Stimulated activated CD4-positive, alpha-beta T cell treated with anti-CD3 and anti-CD28 coated beads, Interleukin-15, amount 100 ng/mL, for 24 hours (primary cell): ENCODE data around the gene CEBPB.

Experiments
- DNase-seq: peaks from one replicate; pipeline ENCODE4 v3.0.0-alpha.2; 2020

Gene CEBPB

GRCh38 chr20:50231854-50232253 lies 41.2 kb downstream of the CEBPB start:
- DNase-seq = no peak

GRCh38 chr20:50232651-50233324 lies 42.2 kb downstream of the CEBPB start:
- no peak for DNase-seq

- DNase-seq = no peak
Observed at GRCh38 chr20:50233325-50234212, 42.9 kb downstream of the CEBPB start.

- DNase-seq = no peak
Observed at GRCh38 chr20:50234288-50234687, 43.7 kb downstream of the CEBPB start.

- DNase-seq = no peak
Observed at GRCh38 chr20:50237349-50237748, 46.7 kb downstream of the CEBPB start.

GRCh38 chr20:50238081-50238800 lies 47.6 kb downstream of the CEBPB start:
- DNase-seq = no peak

GRCh38 chr20:50240092-50240491 lies 49.5 kb downstream of the CEBPB start:
- DNase-seq = no peak

GRCh38 chr20:50242178-50242514 lies 51.5 kb downstream of the CEBPB start:
- no peak for DNase-seq
